Gastroesophageal sphincter (tissue), 3 donors: ENCODE data around the gene MAS1L.

ENCODE experiments used
- CTCF ChIP-seq, 4 experiments: fragments of 200-600 bp in 2 of 4; fragments of 450-650 bp in 2 of 4; sonication (generic) in 1 of 4; IDR thresholded peaks; one replicate each; pipeline ENCODE4 v1.5.1; 2017 to 2019; ENCODE audit warnings: antibody characterized with exemption in 4 of 4, mild to moderate bottlenecking in 2 of 4, moderate library complexity in 2 of 4
- POLR2AphosphoS5 ChIP-seq: sonication (generic); formaldehyde crosslinking; IDR thresholded peaks from one replicate; pipeline ENCODE4 v1.6.1; 2017; ENCODE audit warnings: antibody characterized with exemption

- TF ChIP-seq POLR2AphosphoS5 (no peak), CTCF (IDR thresholded peaks at IDR 0.05) (no peak)
These were observed 1.1 kb upstream of the MAS1L start for GRCh38 chr6:29488874-29489273.
